Mesodermal cell (in vitro differentiated cells): ENCODE data around the gene ITGA6.

Experiments used
- H3K27ac ChIP-seq: 2 replicates; pipeline ENCODE4 v1.7.0; 2013; ENCODE audit warnings: mild to moderate bottlenecking, low read depth, low read length, moderate library complexity; ENCODE audit not compliant: severe bottlenecking
- H3K36me3 ChIP-seq: 2 replicates; pipeline ENCODE4 v1.7.1; 2013; ENCODE audit warnings: mild to moderate bottlenecking, low read length, moderate library complexity; ENCODE audit not compliant: control insufficient read depth, insufficient read depth
- H3K4me1 ChIP-seq: one replicate; pipeline ENCODE4 v1.7.1; 2013; ENCODE audit warnings: mild to moderate bottlenecking, low read length; ENCODE audit not compliant: insufficient read depth, control insufficient read depth, poor library complexity, severe bottlenecking
- H3K4me3 ChIP-seq: 2 replicates; pipeline ENCODE4 v1.7.0; 2013; ENCODE audit warnings: low read length, control low read depth, mild to moderate bottlenecking; ENCODE audit not compliant: insufficient read depth, poor library complexity, severe bottlenecking; ENCODE audit errors: extremely low read depth
- H3K9me3 ChIP-seq: 2 replicates; pipeline ENCODE4 v1.7.1; 2013; ENCODE audit warnings: mild to moderate bottlenecking, low read length, moderate library complexity; ENCODE audit not compliant: control insufficient read depth
- WGBS, 2 experiments: methylation state at CpG; one replicate each; pipeline ENCODE4 v1.1.5; 2013; ENCODE audit warnings: missing lambda C conversion rate in 2 of 2; ENCODE audit not compliant: insufficient coverage in 2 of 2; 5-methylcytosine and 5-hydroxymethylcytosine counted together

Gene ITGA6

GRCh38 chr2:172465417-172466334 lies 38.3 kb downstream of the ITGA6 start:
- Histone ChIP-seq H3K27ac (no peak overlapping the region), H3K4me3 (no peak overlapping the region), H3K36me3 (peaks cover 23% of the 10 kb centered on the region), H3K9me3 (no peaks in the 10 kb centered on the region), H3K4me1 (peaks cover 7% of the 10 kb centered on the region)
- 78 to 83% methylated on average over 16 of the region's 24 CpGs for WGBS, 2 experiments

- WGBS, 2 experiments: 77 to 81% methylated on average over 5 of the region's 8 CpGs
- Histone ChIP-seq H3K36me3 (peaks cover 37% of the 10 kb centered on the region), H3K4me1 (peaks cover 7% of the 10 kb centered on the region), H3K9me3 (no peaks in the 10 kb centered on the region), H3K27ac (no peak overlapping the region), H3K4me3 (no peak overlapping the region)
Measured at GRCh38 chr2:172467382-172467781, 40.0 kb downstream of the ITGA6 start.

- H3K4me3 ChIP-seq: no peak overlapping the region
- no peaks in the 10 kb centered on the region for H3K9me3 ChIP-seq
- H3K4me1 ChIP-seq: peaks cover 5% of the 10 kb centered on the region
- 93 to 98% methylated on average over 9 of the region's 11 CpGs for WGBS, 2 experiments
- H3K36me3 ChIP-seq: peaks cover 41% of the 10 kb centered on the region
- H3K27ac ChIP-seq: no peak overlapping the region
Measured at GRCh38 chr2:172470958-172471922, 43.9 kb downstream of the ITGA6 start.

GRCh38 chr2:172472446-172473033 lies 45.2 kb downstream of the ITGA6 start:
- Histone ChIP-seq H3K36me3 (peaks cover 35% of the 10 kb centered on the region), H3K4me1 (peaks cover 5% of the 10 kb centered on the region), H3K4me3 (no peak overlapping the region), H3K27ac (no peak overlapping the region), H3K9me3 (no peaks in the 10 kb centered on the region)
- WGBS, 2 experiments: 80 to 82% methylated on average over 8 to 12 of the region's 12 CpGs

- Histone ChIP-seq H3K9me3 (no peaks in the 10 kb centered on the region), H3K27ac (no peak overlapping the region), H3K4me1 (peaks cover 5% of the 10 kb centered on the region), H3K4me3 (no peak overlapping the region), H3K36me3 (peaks cover 36% of the 10 kb centered on the region)
Measured at GRCh38 chr2:172473167-172473566, 45.8 kb downstream of the ITGA6 start.

GRCh38 chr2:172478353-172478752 lies 51.0 kb downstream of the ITGA6 start:
- peaks cover 44% of the 10 kb centered on the region for H3K36me3 ChIP-seq
- no peaks in the 10 kb centered on the region for H3K9me3 ChIP-seq
- peaks cover 10% of the 10 kb centered on the region for H3K4me1 ChIP-seq
- H3K4me3 ChIP-seq: no peak overlapping the region
- no peak overlapping the region for H3K27ac ChIP-seq
- 79 to 84% methylated on average over 6 to 7 of the region's 8 CpGs for WGBS, 2 experiments

GRCh38 chr2:172480301-172481218 lies 53.2 kb downstream of the ITGA6 start:
- 70 to 73% methylated on average over 6 to 10 of the region's 12 CpGs for WGBS, 2 experiments
- peaks cover 44% of the 10 kb centered on the region for H3K36me3 ChIP-seq
- H3K4me3 ChIP-seq: no peak overlapping the region
- no peaks in the 10 kb centered on the region for H3K9me3 ChIP-seq
- H3K4me1 ChIP-seq: peaks cover 10% of the 10 kb centered on the region
- H3K27ac ChIP-seq: peak overlapping the region; percentile 71

- WGBS, 2 experiments: 87% methylated on average over 5 of the region's 7 CpGs; no CpG with 5 or more reads in 1 of the 2 experiments
- Histone ChIP-seq H3K4me1 (peaks cover 10% of the 10 kb centered on the region), H3K4me3 (no peak overlapping the region), H3K9me3 (no peaks in the 10 kb centered on the region), H3K27ac (no peak overlapping the region), H3K36me3 (peaks cover 46% of the 10 kb centered on the region)
Measured at GRCh38 chr2:172481507-172482262, 54.3 kb downstream of the ITGA6 start.

GRCh38 chr2:172484253-172484652 lies 56.9 kb downstream of the ITGA6 start:
- Histone ChIP-seq H3K27ac (no peak overlapping the region), H3K4me1 (peaks cover 10% of the 10 kb centered on the region), H3K9me3 (no peaks in the 10 kb centered on the region), H3K36me3 (peaks cover 55% of the 10 kb centered on the region), H3K4me3 (no peak overlapping the region)
- 83 to 84% methylated on average over 3 to 4 of the region's 4 CpGs for WGBS, 2 experiments
